ENCODE measurements around the gene APOBEC4.

- TF ChIP-seq CTCF (IDR thresholded peaks at IDR 0.05) (no peak), ZFX (IDR thresholded peaks at IDR 0.05; ENCODE audit: borderline replicate concordance) (no peak)
Measured at GRCh38 chr1:183694755-183695154, 41.6 kb upstream of the APOBEC4 start.
